MM.1S (cell line): ENCODE measurements around the gene MAGI1.

Experiments
- CTCF ChIP-seq: fragments of 300-600 bp; sonication (generic); IDR thresholded peaks from 2 replicates; pipeline ENCODE4 v1.5.1; 2016; ENCODE audit warnings: antibody characterized with exemption, low read length, mixed read lengths
- EZH2 ChIP-seq: fragments of 300-600 bp; sonication (generic); optimal IDR thresholded peaks from 2 replicates; pipeline ENCODE3; 2017; ENCODE audit warnings: low read depth, mild to moderate bottlenecking, antibody characterized with exemption, low read length, mixed read lengths

- TF ChIP-seq CTCF (no peak), EZH2 (no peak)
Measured at GRCh38 chr3:65777050-65777449, 261.7 kb downstream of the MAGI1 start.
